HepG2 (cell line): Measurements from ENCODE around the gene CEP170.

Source experiments
- CREB1 ChIP-seq, 2 experiments: fragments of 450-650 bp in 1 of 2; IDR thresholded peaks; 2 replicates each; pipeline ENCODE4 v1.6.1; 2016 to 2017; ENCODE audit warnings: control low read depth in 1 of 2, mild to moderate bottlenecking in 1 of 2, missing compliant biosample characterization in 1 of 2, missing genetic modification characterization in 1 of 2
- EZH2 ChIP-seq: conservative IDR thresholded peaks from 2 replicates; pipeline ENCODE4 v1.6.1; 2012; ENCODE audit warnings: mild to moderate bottlenecking, low read depth, low read length, moderate library complexity
- HOXA5 ChIP-seq: sonication (generic); formaldehyde crosslinking; IDR thresholded peaks from 2 replicates; pipeline ENCODE4 v1.4.0; 2020; ENCODE audit warnings: missing genetic modification reagents
- JUND ChIP-seq: sonication (generic); formaldehyde crosslinking; IDR thresholded peaks from 2 replicates; pipeline ENCODE4 v1.8.0; 2022; ENCODE audit warnings: mild to moderate bottlenecking, missing genetic modification reagents
- POLR2A ChIP-seq, 2 experiments: IDR thresholded peaks; 2 replicates each; pipeline ENCODE4 v1.6.1; 2011; ENCODE audit warnings: low read depth in 2 of 2, low read length in 2 of 2, mild to moderate bottlenecking in 1 of 2, moderate library complexity in 1 of 2; ENCODE audit not compliant: insufficient read depth in 1 of 2
- POLR2AphosphoS5 ChIP-seq: IDR thresholded peaks from 2 replicates; pipeline ENCODE4 v1.6.1; 2012; ENCODE audit warnings: low read depth, low read length
- SP2 ChIP-seq: sonication (generic); formaldehyde crosslinking; IDR thresholded peaks from 2 replicates; pipeline ENCODE4 v1.5.1; 2020; ENCODE audit warnings: mild to moderate bottlenecking, missing genetic modification reagents
- SYNCRIP ChIP-seq: fragments of 200-400 bp; formaldehyde crosslinking; IDR thresholded peaks from 2 replicates; pipeline ENCODE4 v1.6.1; 2018; ENCODE audit warnings: mild to moderate bottlenecking, low read depth, low read length; ENCODE audit not compliant: insufficient read depth
- TBL1XR1 ChIP-seq: fragments of 150-350 bp; IDR thresholded peaks from 2 replicates; pipeline ENCODE4 v1.6.1; 2014; ENCODE audit warnings: borderline replicate concordance, low read length; ENCODE audit not compliant: partially characterized antibody
- TF ChIP-seq, protein P1 (sequence below): sonication (generic); formaldehyde crosslinking; IDR thresholded peaks from 2 replicates; pipeline ENCODE4 v1.5.0; 2020; ENCODE audit warnings: mild to moderate bottlenecking, missing genetic modification reagents, moderate library complexity
- TF ChIP-seq, protein P2 (sequence below), 2 experiments: IDR thresholded peaks; 2 replicates each; pipeline ENCODE4 v1.6.1; 2011 to 2012; ENCODE audit warnings: low read length in 2 of 2, borderline replicate concordance in 1 of 2, low read depth in 1 of 2, mild to moderate bottlenecking in 1 of 2, moderate library complexity in 1 of 2
- TF ChIP-seq, protein P3 (sequence below): sonication (generic); formaldehyde crosslinking; IDR thresholded peaks from 2 replicates; pipeline ENCODE4 v1.5.0; 2020; ENCODE audit warnings: missing genetic modification reagents
- TF ChIP-seq, protein P4 (sequence below): sonication (generic); formaldehyde crosslinking; IDR thresholded peaks from 2 replicates; pipeline ENCODE4 v1.5.0; 2020; ENCODE audit warnings: missing genetic modification reagents
- TF ChIP-seq, protein P5 (sequence below): sonication (generic); formaldehyde crosslinking; IDR thresholded peaks from 2 replicates; pipeline ENCODE4 v1.5.1; 2020; ENCODE audit warnings: missing genetic modification reagents, mild to moderate bottlenecking, borderline replicate concordance

DNA sequence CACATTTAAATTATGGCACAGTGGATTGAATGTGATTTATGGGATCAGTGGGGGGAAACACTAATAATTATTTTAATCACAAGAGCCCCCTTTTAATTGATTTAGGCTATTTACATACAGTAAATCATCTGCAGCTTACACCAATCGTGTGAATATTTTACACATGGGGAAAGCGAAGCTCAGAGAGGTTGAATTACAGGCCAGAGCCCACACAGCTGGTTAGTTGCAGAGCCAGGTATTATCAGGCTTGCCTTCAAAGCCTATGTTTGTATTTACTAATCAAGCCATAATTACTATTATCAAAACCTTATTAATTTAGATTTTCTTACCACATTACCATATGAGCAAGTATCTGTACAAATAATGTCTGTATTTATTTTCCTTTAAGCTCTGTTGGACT lies 1.5 kb upstream of the CEP170 start:
- TF ChIP-seq, protein P1, sequence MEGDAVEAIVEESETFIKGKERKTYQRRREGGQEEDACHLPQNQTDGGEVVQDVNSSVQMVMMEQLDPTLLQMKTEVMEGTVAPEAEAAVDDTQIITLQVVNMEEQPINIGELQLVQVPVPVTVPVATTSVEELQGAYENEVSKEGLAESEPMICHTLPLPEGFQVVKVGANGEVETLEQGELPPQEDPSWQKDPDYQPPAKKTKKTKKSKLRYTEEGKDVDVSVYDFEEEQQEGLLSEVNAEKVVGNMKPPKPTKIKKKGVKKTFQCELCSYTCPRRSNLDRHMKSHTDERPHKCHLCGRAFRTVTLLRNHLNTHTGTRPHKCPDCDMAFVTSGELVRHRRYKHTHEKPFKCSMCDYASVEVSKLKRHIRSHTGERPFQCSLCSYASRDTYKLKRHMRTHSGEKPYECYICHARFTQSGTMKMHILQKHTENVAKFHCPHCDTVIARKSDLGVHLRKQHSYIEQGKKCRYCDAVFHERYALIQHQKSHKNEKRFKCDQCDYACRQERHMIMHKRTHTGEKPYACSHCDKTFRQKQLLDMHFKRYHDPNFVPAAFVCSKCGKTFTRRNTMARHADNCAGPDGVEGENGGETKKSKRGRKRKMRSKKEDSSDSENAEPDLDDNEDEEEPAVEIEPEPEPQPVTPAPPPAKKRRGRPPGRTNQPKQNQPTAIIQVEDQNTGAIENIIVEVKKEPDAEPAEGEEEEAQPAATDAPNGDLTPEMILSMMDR (CRISPR knock-in tag): no peak
- TF ChIP-seq POLR2AphosphoS5 (no peak), JUND (CRISPR knock-in tag) (no peak), SP2 (CRISPR knock-in tag) (no peak), HOXA5 (CRISPR knock-in tag) (no peak), TBL1XR1 (no peak), SYNCRIP (no peak), CREB1 (IDR thresholded peaks at IDR 0.05) (no peak), CREB1 (CRISPR knock-in tag; IDR thresholded peaks at IDR 0.05) (no peak), EZH2 (no peak), POLR2A (IDR thresholded peaks at IDR 0.05; ENCODE audit: insufficient read depth in 1 of 2, low read depth in 2 of 2, low read length in 2 of 2) (no peak)
- TF ChIP-seq, protein P2, sequence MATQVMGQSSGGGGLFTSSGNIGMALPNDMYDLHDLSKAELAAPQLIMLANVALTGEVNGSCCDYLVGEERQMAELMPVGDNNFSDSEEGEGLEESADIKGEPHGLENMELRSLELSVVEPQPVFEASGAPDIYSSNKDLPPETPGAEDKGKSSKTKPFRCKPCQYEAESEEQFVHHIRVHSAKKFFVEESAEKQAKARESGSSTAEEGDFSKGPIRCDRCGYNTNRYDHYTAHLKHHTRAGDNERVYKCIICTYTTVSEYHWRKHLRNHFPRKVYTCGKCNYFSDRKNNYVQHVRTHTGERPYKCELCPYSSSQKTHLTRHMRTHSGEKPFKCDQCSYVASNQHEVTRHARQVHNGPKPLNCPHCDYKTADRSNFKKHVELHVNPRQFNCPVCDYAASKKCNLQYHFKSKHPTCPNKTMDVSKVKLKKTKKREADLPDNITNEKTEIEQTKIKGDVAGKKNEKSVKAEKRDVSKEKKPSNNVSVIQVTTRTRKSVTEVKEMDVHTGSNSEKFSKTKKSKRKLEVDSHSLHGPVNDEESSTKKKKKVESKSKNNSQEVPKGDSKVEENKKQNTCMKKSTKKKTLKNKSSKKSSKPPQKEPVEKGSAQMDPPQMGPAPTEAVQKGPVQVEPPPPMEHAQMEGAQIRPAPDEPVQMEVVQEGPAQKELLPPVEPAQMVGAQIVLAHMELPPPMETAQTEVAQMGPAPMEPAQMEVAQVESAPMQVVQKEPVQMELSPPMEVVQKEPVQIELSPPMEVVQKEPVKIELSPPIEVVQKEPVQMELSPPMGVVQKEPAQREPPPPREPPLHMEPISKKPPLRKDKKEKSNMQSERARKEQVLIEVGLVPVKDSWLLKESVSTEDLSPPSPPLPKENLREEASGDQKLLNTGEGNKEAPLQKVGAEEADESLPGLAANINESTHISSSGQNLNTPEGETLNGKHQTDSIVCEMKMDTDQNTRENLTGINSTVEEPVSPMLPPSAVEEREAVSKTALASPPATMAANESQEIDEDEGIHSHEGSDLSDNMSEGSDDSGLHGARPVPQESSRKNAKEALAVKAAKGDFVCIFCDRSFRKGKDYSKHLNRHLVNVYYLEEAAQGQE (IDR thresholded peaks at IDR 0.05; ENCODE audit: borderline replicate concordance in 1 of 2, low read depth in 1 of 2, low read length in 2 of 2): no peak
- TF ChIP-seq, protein P3, sequence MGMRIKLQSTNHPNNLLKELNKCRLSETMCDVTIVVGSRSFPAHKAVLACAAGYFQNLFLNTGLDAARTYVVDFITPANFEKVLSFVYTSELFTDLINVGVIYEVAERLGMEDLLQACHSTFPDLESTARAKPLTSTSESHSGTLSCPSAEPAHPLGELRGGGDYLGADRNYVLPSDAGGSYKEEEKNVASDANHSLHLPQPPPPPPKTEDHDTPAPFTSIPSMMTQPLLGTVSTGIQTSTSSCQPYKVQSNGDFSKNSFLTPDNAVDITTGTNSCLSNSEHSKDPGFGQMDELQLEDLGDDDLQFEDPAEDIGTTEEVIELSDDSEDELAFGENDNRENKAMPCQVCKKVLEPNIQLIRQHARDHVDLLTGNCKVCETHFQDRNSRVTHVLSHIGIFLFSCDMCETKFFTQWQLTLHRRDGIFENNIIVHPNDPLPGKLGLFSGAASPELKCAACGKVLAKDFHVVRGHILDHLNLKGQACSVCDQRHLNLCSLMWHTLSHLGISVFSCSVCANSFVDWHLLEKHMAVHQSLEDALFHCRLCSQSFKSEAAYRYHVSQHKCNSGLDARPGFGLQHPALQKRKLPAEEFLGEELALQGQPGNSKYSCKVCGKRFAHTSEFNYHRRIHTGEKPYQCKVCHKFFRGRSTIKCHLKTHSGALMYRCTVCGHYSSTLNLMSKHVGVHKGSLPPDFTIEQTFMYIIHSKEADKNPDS (CRISPR knock-in tag): no peak
- TF ChIP-seq, protein P4, sequence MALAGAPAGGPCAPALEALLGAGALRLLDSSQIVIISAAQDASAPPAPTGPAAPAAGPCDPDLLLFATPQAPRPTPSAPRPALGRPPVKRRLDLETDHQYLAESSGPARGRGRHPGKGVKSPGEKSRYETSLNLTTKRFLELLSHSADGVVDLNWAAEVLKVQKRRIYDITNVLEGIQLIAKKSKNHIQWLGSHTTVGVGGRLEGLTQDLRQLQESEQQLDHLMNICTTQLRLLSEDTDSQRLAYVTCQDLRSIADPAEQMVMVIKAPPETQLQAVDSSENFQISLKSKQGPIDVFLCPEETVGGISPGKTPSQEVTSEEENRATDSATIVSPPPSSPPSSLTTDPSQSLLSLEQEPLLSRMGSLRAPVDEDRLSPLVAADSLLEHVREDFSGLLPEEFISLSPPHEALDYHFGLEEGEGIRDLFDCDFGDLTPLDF (CRISPR knock-in tag): no peak
- TF ChIP-seq, protein P5, sequence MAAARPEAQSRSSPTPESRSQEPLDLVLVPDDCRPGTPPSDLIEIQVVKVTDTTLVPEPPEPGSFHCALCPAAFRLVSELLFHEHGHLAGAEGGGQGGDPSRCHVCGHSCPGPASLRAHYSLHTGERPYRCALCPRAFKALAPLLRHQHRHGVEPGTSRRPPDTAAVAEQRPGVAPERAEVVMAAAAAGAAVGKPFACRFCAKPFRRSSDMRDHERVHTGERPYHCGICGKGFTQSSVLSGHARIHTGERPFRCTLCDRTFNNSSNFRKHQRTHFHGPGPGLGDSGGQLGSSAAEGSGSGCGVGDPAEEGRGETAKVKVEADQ (CRISPR knock-in tag): no peak
